Fibroblast of lung (primary cell): ENCODE measurements around the gene CORIN.

ENCODE experiments used
- CTCF ChIP-seq, 2 donors: IDR thresholded peaks in 1 of 2; conservative IDR thresholded peaks in 1 of 2; 1 replicate in 1 of 2; 2 replicates in 1 of 2; pipeline ENCODE4 v1.5.1; 2011 to 2012; ENCODE audit warnings: low read length in 2 of 2, control low read depth in 1 of 2, inconsistent platforms in 1 of 2, low read depth in 1 of 2, mild to moderate bottlenecking in 1 of 2
- EZH2 ChIP-seq: IDR thresholded peaks from 2 replicates; pipeline ENCODE4 v1.5.1; 2012; ENCODE audit warnings: low read length, control low read depth, mild to moderate bottlenecking; ENCODE audit errors: missing control alignments

- TF ChIP-seq CTCF (conservative IDR thresholded peaks at IDR 0.05 in 1 of 2, IDR thresholded peaks at IDR 0.05 in 1 of 2; ENCODE audit: low read depth in 1 of 2, low read length in 2 of 2), result no peak
- TF ChIP-seq EZH2, result no peak
These were observed 20.6 kb downstream of the CORIN start for GRCh38 chr4:47817275-47817674.
